Lung (tissue), 12 donors: ENCODE data around the gene MCHR1. TPM values are rescaled to one million over a fixed set of nuclear protein-coding genes. Genes with fewer than 3 reads are reported as not detected.

Source experiments
- ATAC-seq: fragments of 200-7000 bp; cut with Tn5 transposase; one replicate; pipeline ENCODE4 v1.9.1; 2020; ENCODE audit warnings: moderate number of reproducible peaks; ENCODE audit not compliant: insufficient read depth, low FRiP score
- DNase-seq, 3 donors: peaks; one replicate each; pipeline ENCODE4 v3.0.0-alpha.2; 2013 to 2017
- H3K27ac ChIP-seq, 2 donors: one replicate each; pipeline ENCODE4 v1.5.1; 2013; ENCODE audit warnings: mild to moderate bottlenecking in 2 of 2, moderate library complexity in 2 of 2, control low read depth in 1 of 2, inconsistent platforms in 1 of 2, low read depth in 1 of 2, low read length in 1 of 2
- H3K27me3 ChIP-seq, 3 donors: one replicate each; pipeline ENCODE4 v1.5.1; 2013; ENCODE audit warnings: low read length in 2 of 3; ENCODE audit not compliant: control insufficient read depth in 3 of 3, insufficient read depth in 3 of 3
- H3K36me3 ChIP-seq, 4 donors: one replicate each; pipeline ENCODE4 v1.5.1; 2013; ENCODE audit warnings: low read length in 4 of 4, mild to moderate bottlenecking in 1 of 4, moderate library complexity in 1 of 4; ENCODE audit not compliant: control insufficient read depth in 4 of 4, insufficient read depth in 4 of 4
- H3K4me1 ChIP-seq, 5 donors: one replicate each; pipeline ENCODE4 v1.5.1; 2013; ENCODE audit warnings: low read length in 5 of 5, mild to moderate bottlenecking in 2 of 5, moderate library complexity in 1 of 5; ENCODE audit not compliant: control insufficient read depth in 5 of 5, insufficient read depth in 5 of 5
- H3K4me3 ChIP-seq: one replicate; pipeline ENCODE4 v1.5.1; 2013; ENCODE audit warnings: mild to moderate bottlenecking, control low read depth, moderate library complexity
- H3K9ac ChIP-seq, 2 donors: one replicate each; pipeline ENCODE4 v1.5.1; 2013; ENCODE audit warnings: low read length in 2 of 2, control low read depth in 1 of 2; ENCODE audit not compliant: insufficient read depth in 1 of 2
- H3K9me3 ChIP-seq, 4 donors: one replicate each; pipeline ENCODE4 v1.5.1; 2013; ENCODE audit warnings: low read length in 3 of 4, mild to moderate bottlenecking in 1 of 4, moderate library complexity in 1 of 4; ENCODE audit not compliant: control insufficient read depth in 4 of 4, insufficient read depth in 3 of 4
- WGBS, 2 donors: extraction: QIAGEN DNeasy Blood & Tissue Kit; methylation state at CpG; one replicate each; pipeline ENCODE4 v1.1.7; 2013; 5-methylcytosine and 5-hydroxymethylcytosine counted together
- polyA plus RNA-seq, 2 donors: library from polyadenylated mRNA; stranded (reverse); fragments of 200-250 nt; gene quantifications; one replicate each; pipeline ENCODE4 v1.2.1, GENCODE V29; 2013
- total RNA-seq, 2 donors: library from RNA; depleted of rRNA in 1 of 2; stranded (reverse); fragments of >200 nt in 1 of 2; gene quantifications; one replicate each; pipeline ENCODE4 v1.2.1, GENCODE V29; 2014 to 2021
- TF ChIP-seq, protein P1 (sequence below): IDR thresholded peaks from 2 replicates; pipeline ENCODE4 v1.5.1; 2012; ENCODE audit warnings: mild to moderate bottlenecking; ENCODE audit errors: control extremely low read depth, extremely low read depth
- donor health status: control.
- donor health status: control.
- donor health status: Bipolar disorder and iron deficiency.
- donor health status: healthy.
- donor health status: DM: yes; HTN: yes; CAD: no.

The MCHR1 gene
- total and polyA plus RNA-seq, 4 donors = 0.06 to 0.62 (median 0.29) TPM

DNA sequence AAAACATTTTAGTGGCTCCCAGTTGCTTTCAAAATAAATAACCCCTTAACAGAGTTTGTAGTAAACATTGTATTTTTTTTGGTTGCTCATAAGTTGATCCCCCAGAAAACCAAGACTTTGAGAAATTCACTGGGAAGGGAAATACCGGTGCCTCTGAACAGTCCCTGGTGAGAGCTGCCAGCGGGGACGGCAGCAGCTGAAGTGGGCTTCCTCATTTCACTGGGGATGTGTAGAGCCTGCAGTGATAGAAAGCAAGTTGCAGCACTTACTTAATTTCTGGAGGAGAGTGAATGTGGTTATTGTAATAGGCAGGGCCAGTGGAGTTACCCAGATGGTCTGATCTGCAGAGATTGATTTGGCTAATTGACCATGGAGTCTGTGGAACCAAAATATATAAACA is 18.6 kb upstream of the MCHR1 start:
- Histone ChIP-seq H3K36me3 (no peaks in the 10 kb centered on the region), H3K9ac (no peak overlapping the region), H3K4me1 (peaks cover 0 to 11% (median 8%) of the 10 kb centered on the region in 5 donors), H3K27ac (no peak overlapping the region), H3K27me3 (no peaks in the 10 kb centered on the region), H3K4me3 (no peak overlapping the region), H3K9me3 (no peaks in the 10 kb centered on the region)
- DNase-seq (no peak), ATAC-seq (no peak)
- 34 to 69% methylated on average over 3 of the region's 3 CpGs for WGBS, 2 donors
- TF ChIP-seq, protein P1, sequence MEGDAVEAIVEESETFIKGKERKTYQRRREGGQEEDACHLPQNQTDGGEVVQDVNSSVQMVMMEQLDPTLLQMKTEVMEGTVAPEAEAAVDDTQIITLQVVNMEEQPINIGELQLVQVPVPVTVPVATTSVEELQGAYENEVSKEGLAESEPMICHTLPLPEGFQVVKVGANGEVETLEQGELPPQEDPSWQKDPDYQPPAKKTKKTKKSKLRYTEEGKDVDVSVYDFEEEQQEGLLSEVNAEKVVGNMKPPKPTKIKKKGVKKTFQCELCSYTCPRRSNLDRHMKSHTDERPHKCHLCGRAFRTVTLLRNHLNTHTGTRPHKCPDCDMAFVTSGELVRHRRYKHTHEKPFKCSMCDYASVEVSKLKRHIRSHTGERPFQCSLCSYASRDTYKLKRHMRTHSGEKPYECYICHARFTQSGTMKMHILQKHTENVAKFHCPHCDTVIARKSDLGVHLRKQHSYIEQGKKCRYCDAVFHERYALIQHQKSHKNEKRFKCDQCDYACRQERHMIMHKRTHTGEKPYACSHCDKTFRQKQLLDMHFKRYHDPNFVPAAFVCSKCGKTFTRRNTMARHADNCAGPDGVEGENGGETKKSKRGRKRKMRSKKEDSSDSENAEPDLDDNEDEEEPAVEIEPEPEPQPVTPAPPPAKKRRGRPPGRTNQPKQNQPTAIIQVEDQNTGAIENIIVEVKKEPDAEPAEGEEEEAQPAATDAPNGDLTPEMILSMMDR = no peak

DNA sequence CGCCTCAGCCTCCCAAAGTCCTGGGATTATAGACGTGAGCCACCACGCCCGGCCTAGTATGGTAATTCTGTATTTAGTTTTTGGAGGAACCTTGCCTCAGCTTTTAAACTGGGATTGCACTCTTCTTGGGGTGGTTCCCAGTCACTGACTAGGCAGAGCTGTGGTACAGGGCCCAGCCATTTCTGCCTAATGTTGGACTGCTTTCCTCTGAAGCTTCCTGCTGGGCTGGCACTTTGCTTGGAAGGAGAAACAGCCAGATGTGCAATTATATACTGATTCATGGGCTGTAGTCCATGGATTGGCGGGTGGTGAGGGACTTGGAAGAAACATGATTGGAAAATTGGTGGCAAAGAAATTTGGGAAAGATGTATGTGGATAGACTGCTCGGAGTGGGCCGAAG is 17.6 kb upstream of the MCHR1 start:
- Histone ChIP-seq H3K27ac (no peak overlapping the region), H3K9me3 (no peaks in the 10 kb centered on the region), H3K9ac (no peak overlapping the region), H3K4me1 (peaks cover 3 to 19% (median 9%) of the 10 kb centered on the region in 5 donors), H3K27me3 (no peaks in the 10 kb centered on the region), H3K36me3 (no peaks in the 10 kb centered on the region), H3K4me3 (no peak overlapping the region)
- TF ChIP-seq, protein P1 = no peak
- WGBS, 2 donors = 95 to 97% methylated on average over 7 of the region's 7 CpGs
- ATAC-seq (no peak), DNase-seq (no peak)

DNA sequence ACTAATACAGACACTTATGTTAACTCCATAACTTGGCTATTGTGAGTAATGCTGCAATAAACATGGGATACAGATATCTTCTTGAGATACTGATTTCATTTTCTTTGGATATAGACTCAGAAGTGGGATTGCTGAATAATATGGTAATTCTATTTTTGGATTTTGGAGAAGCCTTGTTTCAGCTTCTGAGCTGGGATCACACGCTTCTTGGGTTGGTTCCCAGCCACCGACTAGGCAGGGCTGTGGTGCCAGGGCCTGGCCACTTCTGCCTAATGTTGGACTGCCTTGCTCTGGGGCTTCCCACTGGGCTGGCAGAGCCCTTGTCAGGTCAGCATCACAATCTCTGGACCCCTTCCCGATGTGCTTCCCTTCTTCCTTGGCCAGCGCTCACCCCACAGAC is 14.0 kb upstream of the MCHR1 start:
- Histone ChIP-seq H3K4me1 (peaks cover 5 to 28% (median 12%) of the 10 kb centered on the region in 5 donors), H3K9ac (no peak overlapping the region), H3K9me3 (peaks cover 0 to 5% (median 0%) of the 10 kb centered on the region in 4 donors), H3K27me3 (no peaks in the 10 kb centered on the region), H3K36me3 (no peaks in the 10 kb centered on the region), H3K4me3 (no peak overlapping the region), H3K27ac (peak overlapping the region; percentile 5 to 15)
- ATAC-seq = no peak
- TF ChIP-seq, protein P1 = no peak
- 75 to 80% methylated on average over 4 of the region's 4 CpGs for WGBS, 2 donors
- peak in 2 of 3 donors; percentile 49 to 75 for DNase-seq
